Mucosa of gallbladder (tissue), 1 donor: Measurements from ENCODE around the gene C10orf90. TPM values are rescaled to one million over a fixed set of nuclear protein-coding genes. Genes with fewer than 3 reads are reported as not detected.

Experiments used
- DNase-seq: peaks from one replicate; pipeline ENCODE4 v3.0.0-alpha.2; 2020; ENCODE audit warnings: low spot score
- total RNA-seq: library from RNA; stranded (reverse); gene quantifications from one replicate; pipeline ENCODE4 v1.2.1, GENCODE V29; 2021
- donor health status: DM: no; HTN: no; CAD: no.

Gene C10orf90
- total RNA-seq, 1 donor from 2014 or later = 0.20 TPM

DNA sequence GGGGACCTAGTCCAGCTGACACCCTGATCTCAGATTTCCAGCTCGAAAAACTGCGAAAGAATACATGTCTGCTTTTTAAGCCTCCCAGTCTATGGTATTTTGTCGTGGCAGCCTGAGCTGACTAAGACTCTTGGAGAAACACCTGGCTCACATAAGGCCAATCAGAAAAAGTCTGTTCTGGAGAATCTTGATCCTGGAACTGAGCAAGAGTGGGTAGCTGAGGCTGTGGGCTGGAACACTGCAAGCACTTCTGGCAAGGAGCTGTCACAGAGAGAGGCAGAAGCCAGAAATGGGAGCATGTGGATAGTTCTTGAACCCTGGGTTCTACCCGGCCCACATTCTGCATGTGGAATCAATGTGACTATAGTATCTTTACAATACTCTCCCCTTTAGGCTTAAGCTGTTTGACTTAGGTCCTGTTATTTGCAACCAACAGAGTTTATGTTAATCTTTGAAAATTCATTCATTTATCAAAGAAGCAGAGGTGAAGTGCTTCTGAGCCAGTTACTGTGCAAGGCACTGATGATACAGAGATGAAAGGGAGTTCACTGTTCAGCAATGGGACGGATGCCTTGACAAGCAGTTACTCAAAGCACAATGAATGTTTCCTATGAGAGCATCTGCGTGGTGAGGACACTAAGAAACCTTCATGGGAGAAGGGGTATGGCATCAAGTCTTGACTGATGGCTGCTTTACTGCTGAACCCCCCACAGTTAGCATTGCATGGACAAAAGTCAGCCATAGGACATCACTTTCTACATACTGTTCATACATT, 4.4 kb upstream of the C10orf90 start:
- DNase-seq = no peak

GRCh38 chr10:126673565-126673964, 3.1 kb upstream of the C10orf90 start:
- DNase-seq = no peak

- peak; percentile 83 for DNase-seq
Measured at GRCh38 chr10:126671402-126671975, 996 bp upstream of the C10orf90 start.

- no peak for DNase-seq
Measured at GRCh38 chr10:126670895-126671261, 385 bp upstream of the C10orf90 start.

DNA sequence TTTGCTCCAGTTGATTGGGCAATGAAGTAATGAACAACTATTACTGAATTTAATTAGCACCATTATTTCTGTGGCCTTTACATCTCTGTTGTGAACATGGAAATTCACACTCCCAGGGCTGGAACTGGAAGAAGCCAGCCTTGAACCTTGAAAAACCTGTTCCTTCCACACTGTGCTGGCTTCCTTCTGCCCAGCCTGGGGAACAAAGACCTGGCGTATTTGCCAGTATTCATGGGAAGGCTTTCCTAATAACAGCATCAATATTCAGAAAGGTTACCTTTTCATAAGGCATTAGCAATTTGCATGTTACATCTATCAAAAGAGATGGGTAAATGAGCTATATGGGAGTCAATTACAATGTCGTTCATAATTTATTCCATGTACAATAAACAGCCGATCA, 1.3 kb downstream of the C10orf90 start:
- peak; percentile 22 for DNase-seq

DNA sequence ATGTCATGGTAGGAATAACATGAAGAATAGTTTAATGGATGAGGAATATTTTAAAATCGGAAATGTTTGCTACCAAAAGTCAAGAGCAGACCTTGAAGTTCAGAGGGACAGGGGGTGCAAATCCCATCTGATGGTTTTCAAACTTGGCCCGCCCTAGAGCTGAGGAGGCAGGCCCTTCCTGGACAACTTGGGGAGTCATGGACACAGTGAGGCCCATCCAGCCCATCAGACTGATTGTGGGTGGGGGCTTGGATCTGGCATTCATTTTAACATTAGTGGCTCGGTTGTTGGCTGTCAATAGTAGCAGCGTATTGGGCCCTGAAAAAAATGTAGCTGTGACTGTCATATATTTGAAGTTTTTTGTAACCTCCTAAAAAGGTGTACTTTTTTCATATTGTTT, 2.0 kb downstream of the C10orf90 start:
- no peak for DNase-seq

GRCh38 chr10:126667568-126667967, 2.9 kb downstream of the C10orf90 start:
- DNase-seq = no peak

- DNase-seq = no peak
Measured at GRCh38 chr10:126665207-126665606, 5.3 kb downstream of the C10orf90 start.

DNA sequence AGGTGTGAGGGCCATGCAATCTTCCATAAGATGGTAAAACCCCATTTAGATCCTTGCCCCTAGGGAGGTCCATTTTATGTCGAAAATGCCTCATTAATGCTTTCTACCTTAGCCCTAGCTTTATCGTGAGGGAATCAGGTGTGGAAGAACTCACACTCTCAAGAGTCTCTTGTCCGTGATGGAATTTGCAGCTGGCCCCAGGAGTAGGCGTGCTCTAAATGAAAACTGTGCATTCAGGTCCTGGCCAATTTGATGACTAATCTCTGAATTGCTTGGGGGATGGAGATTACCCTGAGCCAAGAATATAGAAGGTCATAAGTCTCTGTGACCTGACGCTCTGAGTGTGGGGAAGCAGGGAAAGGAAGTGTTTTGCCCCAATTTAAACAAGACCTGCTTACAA, 6.6 kb downstream of the C10orf90 start:
- DNase-seq = no peak

- no peak for DNase-seq
Measured at GRCh38 chr10:126663328-126663727, 7.2 kb downstream of the C10orf90 start.

- DNase-seq = no peak
Measured at GRCh38 chr10:126661841-126662515, 8.5 kb downstream of the C10orf90 start.

DNA sequence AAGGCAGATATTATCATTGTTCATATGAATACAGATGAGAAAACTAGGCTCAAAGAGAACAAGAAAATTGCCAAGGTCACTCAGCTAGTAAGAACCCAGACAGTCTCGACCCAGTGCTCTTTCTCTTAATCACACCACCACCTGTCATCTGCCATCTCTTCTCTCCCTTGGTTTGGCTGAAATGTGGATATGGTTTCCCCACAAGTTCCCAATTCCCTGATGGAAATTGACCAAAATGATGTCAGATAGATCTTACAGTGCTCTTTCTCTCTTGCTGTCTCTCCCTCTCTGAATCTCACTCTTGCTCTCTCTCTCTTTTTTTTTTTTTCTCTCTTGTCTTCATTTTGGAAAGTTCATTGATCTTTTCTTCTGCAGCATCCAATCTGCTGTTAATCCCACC, 9.1 kb downstream of the C10orf90 start:
- no peak for DNase-seq

- DNase-seq = no peak
Measured at GRCh38 chr10:126659750-126660149, 10.7 kb downstream of the C10orf90 start.

DNA sequence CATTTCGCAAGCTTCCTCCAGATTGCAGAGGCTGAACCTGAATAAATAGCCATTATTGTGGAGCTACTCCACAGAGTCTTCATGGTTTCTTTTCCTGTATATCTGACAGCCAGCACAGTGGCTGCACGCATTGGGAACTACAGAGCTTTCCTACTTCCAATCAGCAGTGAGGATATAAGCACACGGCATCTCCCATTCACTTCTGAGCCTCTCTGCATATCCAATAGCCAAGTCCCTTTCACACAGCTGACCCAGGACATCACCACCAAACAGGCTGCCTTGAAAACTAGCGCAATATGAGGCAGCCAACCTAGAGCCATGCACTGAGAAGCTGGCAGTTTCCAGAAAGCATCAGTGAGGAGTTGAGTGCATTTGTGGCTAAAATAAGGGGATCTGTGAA, 11.6 kb downstream of the C10orf90 start:
- DNase-seq = no peak

DNA sequence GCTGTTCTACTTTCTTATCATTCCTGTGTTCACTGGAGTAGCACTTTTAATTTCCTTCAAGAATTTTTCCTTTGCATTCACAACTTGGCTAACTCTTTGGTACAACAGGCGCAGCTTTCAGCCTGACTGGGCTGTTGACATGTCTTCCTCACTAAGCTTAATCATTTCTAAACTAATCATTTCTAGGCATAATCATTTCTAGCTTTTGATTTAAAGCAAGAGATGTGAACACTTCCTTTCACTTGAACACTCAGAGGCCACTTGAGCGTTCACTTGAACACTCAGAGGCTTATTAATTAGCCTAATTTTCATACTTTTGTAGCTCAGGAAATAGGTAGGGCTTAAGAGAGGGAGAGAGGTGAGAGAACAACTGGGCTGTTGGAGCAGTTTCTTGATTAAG, 15.9 kb downstream of the C10orf90 start:
- DNase-seq = no peak

- DNase-seq = no peak
Measured at GRCh38 chr10:126651467-126651866, 19.0 kb downstream of the C10orf90 start.

GRCh38 chr10:126650161-126650560, 20.3 kb downstream of the C10orf90 start:
- DNase-seq = no peak

GRCh38 chr10:126647116-126647515, 23.4 kb downstream of the C10orf90 start:
- no peak for DNase-seq

DNA sequence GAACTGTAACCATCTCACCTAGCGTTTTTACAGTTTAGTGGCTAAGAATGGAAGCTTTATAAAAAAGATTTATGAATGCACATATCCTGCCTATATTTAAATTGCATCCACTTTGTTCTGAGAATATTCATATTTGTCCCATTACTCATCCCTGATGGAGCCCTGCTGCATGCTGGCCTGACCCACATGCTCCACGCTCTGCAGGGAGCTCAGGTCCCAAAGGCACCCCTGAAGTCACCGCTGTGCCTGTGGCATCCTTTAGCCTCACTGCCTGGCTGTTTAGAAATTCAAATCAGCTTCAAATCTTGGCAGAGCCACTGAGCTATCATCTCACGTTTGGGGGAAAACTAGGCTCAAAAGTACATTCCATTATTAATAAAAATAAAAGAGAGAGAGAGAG, 24.4 kb downstream of the C10orf90 start:
- DNase-seq = no peak

DNA sequence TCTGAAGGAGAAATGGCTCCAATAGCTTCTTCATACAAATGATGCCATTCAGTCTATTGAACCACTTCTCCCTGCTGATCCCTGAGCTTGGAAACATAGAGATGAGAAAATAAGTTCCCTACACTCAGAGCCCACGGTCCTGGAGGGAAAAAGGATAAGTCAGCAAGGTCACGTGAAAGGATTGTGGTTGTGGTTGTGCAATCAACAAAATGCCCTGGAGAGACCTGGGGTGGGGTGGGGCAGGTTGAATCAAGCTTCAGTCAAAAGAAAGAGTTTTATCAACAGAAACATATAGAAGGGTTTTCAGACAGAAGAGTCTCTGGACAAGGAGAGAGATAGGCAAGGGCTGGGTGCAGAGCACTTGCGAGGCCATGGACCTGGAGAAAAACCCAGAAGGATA, 30.1 kb downstream of the C10orf90 start:
- no peak for DNase-seq

- DNase-seq = no peak
Measured at GRCh38 chr10:126639084-126639483, 31.4 kb downstream of the C10orf90 start.

DNA sequence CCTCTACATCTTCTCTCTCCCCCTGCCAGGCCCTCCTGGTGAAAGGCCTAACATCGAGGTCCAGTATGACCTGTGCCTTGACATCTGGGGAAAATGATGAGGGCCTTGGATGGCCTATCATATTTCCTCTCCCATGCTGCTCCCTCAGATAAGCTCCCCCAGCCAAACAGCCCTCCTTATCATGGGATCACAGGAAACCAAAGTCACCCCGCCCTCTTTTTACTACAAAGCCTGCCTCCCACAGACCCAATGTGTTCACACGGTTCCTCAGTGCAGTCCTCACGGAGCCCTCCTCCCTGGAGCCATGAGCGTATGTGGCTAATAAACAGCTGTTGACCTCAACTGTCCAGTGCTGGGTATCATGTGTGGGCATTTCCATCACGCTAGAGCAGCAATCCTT, 32.0 kb downstream of the C10orf90 start:
- no peak for DNase-seq

GRCh38 chr10:126637501-126637900, 33.0 kb downstream of the C10orf90 start:
- DNase-seq = no peak
